Measurements from ENCODE around the gene JUP.

The JUP gene

GRCh38 chr17:41806685-41807445, 20.4 kb upstream of the JUP start:
- DNase-seq, result no peak

GRCh38 chr17:41803049-41804020, 16.8 kb upstream of the JUP start:
- no peak for DNase-seq

DNA sequence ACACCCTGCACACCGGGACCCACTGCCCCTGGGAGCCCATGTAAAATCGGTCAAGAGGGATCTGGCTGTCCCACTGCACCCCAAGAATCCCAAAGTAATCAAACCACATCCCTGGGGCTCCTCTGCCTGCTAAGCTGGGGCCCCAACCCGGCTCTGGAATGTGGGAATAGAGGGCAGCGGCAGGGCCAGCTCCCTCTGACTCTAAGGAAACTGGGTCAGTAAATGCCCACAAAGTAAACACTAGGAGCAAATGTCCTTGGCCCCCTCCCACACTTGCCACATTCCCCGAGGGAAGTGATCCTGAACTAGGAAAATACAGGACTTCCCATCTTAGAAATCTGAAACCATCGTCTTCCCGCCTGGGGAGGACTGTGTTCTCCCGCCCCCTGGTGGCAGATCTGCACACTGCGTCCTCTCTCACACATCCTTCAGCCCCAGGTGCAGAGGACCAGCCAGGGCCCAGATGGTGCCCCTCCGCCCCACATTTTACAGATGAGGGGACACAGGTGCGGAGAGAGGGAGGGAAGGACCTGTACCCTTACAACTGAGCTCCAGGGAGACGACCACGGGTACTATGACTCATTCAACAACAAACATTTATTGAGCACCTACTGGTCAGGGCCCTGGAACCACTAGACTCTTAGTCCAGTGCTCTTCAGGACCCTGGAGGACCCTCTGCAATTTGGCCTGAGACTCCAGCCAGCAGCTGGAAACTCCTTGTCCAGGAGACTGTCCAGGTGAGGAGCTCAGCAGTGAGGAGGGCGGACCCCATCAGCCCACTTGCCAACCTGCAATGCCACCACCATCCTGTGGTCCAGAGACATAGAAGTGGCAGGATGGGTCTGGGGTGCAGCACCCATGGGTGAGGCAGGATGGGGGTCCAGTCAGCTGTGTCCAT, 15.1 kb upstream of the JUP start:
- DNase-seq, result peak; percentile 75

DNA sequence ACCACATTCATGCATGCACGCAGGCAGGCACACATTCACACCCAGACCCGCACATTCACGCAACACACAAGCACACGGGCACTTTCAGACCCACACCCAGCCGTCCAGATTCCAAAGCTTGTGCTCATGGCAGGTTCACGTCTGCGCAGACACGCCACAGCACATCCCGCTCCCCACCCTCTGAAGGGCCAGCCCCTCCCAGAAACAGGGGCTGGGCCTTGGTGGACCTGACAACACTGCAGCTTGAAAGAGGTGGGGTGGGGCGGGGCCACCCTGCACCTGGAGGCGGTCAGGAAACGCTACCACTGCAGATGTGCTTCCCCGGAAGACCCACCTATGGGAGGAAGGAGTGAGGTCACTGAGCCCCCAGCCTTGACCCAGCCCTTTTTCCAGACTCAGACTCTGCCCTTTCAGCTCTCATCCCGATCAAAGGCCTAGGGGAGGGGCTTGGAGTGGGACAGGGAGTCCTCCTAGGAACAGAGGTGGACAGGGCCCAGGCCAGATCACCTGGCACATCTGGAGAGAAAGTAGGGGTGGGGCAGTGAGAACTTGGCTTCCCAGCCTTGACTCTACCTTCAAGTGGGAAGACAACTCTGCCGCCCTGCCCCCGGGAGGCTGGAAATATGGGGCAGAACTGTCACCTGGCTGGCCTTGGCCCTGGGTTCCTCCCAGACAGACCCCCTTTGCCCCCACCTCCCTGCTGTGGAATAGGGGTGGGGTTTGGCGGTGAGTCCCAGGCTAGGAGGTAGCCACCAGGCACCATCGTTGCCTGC, 14.3 kb upstream of the JUP start:
- no peak for DNase-seq

GRCh38 chr17:41799366-41799765, 12.9 kb upstream of the JUP start:
- no peak for DNase-seq

GRCh38 chr17:41797377-41797776, 10.9 kb upstream of the JUP start:
- DNase-seq, result no peak

GRCh38 chr17:41796121-41796895, 9.8 kb upstream of the JUP start:
- DNase-seq, result no peak

- DNase-seq, result no peak
Observed at GRCh38 chr17:41794540-41794975, 8.0 kb upstream of the JUP start.

DNA sequence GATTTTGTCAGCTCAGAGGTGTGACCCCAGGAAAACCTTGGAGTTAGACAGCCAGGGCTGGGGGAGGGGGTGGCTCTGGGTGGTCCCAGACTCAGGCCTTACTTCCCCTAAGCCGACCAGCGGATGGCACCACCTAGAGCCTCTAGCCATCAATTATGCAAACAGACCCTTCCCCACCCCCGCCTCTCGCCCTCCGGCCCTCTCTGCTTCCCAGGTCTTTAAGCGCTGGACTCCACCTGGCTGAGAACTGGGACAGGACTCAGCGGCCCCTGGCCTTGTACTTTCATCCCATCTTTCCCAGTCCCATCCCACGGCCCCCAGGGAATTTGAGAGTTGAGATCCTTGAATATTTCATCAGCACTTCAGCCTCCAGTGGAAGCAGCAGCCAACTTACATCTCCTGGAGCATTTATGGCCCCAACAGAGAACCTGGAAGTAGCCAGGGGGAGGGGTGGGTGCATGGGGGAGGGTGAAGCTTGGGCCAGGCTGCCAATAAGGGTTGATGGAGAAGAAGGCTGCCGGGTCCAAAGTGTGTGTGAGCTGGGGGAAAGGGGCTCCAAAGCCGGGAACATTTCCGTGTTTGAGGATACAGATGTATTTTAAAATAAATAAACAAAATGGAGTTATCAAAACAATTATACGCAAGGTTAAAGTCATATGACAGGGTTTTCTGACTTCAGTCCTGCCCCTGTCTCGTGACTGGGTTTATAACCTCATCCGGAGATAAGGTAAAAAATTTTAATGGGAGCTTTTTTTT, 7.5 kb upstream of the JUP start:
- no peak for DNase-seq

DNA sequence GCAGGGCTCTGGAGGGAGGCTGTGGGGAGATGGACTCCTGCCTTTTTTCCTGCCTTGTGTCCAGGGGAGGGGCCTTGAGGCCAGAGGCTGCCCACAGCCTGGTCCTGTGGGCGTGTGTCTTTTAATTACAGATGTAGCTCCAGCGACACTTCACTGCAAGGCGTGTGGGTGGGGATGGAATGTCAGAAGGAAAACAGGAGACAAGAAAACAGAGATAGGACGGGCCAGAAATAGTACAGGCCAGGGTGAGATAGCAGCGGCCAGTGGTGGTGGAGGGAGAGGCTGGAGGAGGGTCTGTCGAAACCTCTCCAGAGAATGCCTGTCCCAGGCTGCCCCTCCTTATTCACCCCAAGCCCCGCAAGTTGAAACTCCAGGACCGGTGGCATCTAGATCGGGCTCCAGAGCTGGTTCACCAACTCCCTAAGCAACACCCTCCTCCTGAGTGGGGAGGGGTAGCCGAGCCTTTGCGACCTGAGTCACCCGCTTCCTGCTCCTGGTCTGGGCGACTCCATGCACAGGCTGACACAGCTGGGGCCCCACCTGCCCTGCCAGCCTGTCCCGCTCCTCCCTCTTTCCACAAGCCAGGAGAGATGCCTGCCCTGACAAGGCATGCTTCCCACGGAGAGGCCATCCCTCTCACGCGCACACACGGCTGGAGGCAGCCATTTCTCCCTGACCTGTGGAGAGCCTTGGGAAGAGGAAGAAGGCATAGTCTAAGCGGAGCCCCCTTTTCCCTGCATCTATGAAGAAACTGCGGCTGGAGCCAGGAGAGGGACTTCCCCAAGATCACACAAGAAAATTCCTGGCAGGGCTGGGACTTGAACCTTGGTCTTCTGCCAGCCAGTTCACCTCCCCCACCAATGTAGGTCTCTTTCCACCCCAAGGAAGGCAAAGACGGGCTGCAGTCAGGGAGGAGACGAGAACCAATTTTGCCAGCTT, 6.6 kb upstream of the JUP start:
- DNase-seq, result no peak

DNA sequence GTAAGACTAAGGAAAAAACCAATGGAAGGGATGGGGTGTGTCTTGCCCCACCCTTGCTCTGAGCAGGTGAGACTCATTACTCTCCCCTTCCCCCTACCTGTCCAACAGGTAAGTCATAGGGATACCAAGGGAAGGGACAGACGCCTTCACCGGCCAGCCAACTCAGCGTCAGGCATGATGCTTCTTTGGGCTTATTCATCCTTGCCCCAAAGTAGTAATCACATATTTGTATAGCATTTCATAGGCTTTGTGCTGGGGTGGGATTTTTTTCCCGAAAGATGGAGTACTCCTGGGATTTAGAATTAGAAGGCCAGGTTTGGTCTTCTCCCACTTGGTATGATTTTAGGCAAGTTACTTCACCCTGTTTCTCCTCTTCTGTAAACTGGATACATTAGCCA, 509 bp upstream of the JUP start:
- DNase-seq, result no peak

DNA sequence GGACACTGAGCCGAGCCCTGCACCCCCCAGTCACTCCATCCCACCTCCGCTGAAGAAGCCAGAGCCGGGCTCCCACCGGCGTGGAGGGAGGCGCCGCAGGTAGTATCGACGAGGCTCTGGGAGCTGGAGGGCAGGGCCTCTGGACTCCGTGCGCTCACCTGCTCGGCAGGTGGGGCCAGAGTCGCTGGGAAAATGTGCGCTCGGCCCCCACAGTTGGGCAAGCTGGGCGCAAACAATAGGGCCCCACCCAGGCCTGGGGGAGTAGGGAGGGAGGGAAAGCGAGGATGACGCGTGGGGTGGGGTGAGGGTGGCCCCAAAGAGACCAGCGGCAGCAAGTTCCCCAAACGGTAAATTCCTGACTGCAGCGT, 668 bp downstream of the JUP start:
- DNase-seq, result no peak

DNA sequence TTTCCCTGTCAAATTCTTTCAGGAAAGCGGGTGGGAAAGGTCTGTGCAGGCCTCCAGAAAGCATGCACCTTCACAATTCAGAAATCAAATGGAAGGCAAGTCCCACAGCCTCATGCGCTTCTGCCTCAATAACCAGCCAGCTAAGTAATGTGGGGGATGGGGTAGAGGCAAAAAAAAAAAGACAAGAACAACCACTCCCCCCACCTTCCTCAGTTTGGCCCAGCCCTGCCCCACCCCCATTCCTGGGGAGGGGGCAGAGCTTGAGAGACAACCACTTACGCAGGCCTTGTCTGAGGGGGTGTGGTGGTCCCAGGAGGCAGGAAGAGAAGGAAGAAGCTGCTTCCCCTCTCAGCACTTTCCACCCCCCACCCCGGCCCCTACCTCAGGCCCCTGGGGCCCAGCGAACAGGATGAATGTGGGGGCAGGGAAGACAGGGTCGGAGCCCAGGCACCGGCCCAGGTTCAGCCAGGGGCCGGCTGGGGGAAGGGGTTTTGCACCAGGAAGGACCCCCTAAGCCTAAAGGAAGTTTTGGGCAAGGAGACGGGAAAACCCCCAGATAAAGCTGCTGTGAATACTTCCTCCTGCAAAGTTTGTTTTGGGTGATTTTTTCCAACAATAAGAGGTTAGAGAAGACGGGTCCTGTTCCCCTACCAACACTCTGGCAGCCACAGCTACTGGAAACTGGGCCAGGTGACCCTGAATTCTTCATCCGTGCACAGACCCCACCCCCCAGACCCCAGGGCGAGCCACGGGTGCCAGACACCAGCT, 1.2 kb downstream of the JUP start:
- DNase-seq, result no peak

GRCh38 chr17:41784207-41784744, 2.2 kb downstream of the JUP start:
- DNase-seq, result no peak

- no peak for DNase-seq
Observed at GRCh38 chr17:41782142-41782541, 4.4 kb downstream of the JUP start.

DNA sequence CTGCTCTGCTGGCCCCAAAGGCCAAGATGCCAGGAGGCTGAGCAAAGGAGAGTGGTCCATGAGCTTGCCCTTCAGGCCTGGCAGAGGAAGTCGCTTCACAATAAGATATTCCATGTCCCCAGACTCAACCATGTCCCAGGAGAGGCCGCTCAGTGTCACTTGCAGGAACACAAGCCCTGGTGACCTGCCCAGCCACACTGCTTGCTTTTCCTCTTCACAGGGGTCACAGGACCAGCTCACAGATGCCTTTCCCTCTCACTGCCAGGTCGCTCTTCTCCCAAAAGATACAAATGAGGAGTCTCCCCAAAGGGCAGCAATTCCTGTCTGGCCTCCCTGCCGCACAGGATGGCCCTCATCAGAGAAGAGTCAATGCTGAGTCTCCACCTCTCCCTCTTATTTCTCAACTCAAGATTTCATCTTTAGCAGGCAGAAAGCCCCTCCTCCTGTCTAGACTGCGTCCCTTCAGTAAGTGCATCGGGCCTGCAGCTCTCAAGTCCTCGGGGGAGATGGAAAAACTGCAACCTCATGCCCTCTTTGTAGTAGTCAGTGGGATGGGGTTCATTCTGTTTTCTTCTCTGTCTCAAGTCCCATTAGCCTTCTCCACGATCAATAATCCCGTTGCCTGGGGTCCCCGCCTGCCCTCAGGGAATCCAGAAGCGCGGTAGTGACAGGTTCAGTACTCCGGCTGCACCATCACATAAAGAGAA, 5.0 kb downstream of the JUP start:
- DNase-seq, result no peak

DNA sequence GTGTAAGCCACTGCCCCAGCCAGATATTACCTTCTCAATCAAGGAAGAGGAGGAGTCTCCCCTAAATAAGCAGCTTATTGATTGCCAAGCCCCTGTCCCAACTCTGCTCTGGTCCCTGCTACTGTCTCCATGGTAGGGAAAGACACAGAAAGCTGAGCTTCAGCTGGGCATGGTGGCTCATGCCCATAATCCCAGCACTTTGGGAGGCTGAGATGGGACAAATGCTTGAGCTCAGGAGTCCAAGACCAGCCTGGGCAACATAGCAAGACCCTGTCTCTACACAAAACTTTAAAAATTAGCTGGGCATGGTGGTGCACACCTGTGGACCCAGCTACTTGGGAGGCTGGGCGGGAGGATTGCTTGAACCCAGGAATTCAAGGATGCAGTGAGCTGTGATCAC, 6.6 kb downstream of the JUP start:
- DNase-seq, result no peak
